Fibroblast of gingiva (primary cell): Measurements from ENCODE around the gene EFNB1.
"Not testable (repeated sequence)": the region's sequence is repeated elsewhere in the genome, so short reads cannot be mapped to it uniquely, and the experiment has no call there.

Experiments
- DNase-seq: peaks from one replicate; pipeline ENCODE4 v3.0.0-alpha.2; 2011; ENCODE audit warnings: low read depth

EFNB1 gene

GRCh38 chrX:68828740-68829581 lies at the start of gene EFNB1:
EFNB1 (plus strand) TSS chrX:68829021; CDS start chrX:68829777, 756 bp downstream.
- peak; percentile 96 for DNase-seq

DNA sequence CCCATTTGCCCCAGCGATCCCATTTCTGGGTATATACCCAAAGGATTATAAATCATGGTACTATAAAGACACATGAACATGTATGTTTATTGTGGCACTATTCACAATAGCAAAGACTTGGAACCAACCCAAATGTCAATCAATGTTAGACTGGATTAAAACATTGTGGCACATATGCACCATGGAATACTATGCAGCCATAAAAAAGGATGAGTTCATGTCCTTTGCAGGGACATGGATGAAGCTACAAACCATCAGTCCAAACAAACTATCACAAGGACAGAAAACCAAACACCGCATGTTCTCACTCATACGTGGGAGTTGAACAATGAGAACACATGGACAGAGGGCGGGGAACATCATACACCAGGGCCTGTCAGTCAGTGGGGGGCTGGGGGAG lies 47.5 kb upstream of the EFNB1 start:
- not testable (repeated sequence) for DNase-seq

DNA sequence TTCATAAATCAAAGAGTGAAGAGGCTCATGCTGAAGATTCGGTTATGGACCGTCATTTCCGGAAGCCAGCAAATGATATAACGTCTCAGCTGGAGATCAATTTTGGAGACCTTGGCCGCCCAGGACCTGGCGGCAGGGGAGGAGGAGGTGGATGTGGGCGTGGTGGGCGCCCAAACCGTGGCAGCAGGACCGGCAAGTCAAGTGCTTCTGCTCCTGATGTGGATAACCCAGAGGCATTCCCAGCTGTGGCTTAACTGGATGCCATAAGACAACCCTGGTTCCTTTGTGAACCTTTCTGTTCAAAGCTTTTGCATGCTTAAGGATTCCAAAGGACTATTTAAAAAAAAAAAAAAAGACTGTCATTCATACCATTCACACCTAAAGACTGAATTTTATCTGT lies 44.0 kb upstream of the EFNB1 start:
- no peak for DNase-seq

GRCh38 chrX:68786581-68786980 lies 42.2 kb upstream of the EFNB1 start:
- DNase-seq: not testable (repeated sequence)

- DNase-seq: no peak
Measured at GRCh38 chrX:68789966-68790365, 38.9 kb upstream of the EFNB1 start.

DNA sequence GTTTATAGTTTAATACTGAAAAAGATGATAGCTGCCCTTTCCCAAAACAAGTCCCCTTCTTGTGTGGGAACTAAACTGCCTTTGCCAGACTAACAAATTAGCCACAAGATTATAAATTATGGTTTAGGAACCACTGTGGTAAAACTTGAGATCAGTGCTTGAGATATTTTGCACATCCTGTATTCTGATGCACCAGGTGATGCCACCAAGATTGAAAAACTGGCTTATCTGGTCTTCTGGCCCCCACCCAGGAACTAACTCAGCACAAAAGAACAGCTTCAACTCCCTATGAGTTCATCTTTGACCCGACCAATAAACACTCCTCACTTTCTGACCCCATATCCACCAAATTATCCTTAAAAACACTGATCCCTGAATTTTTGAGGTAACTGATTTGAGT lies 36.7 kb upstream of the EFNB1 start:
- no peak for DNase-seq

DNA sequence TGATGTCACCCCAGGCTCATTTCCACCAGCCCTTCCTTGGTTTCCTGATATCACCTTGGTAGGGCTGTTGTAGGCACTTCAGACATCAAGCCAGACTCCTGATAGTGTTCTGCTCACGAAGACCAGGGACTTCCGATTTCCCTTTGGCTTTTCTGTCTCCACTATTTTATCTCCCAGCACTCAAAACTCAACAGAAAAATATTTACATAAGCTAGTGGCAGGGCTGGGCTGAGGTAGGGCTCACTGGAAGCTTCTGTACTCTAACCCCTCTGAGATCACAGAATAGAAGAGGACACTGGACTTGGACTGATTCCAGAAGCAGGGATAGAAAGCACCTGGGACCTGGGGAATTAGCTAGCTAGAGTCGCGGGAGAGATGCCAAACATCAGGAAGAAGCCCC lies 34.4 kb upstream of the EFNB1 start:
- DNase-seq: no peak

- DNase-seq: no peak
Measured at GRCh38 chrX:68795741-68796140, 33.1 kb upstream of the EFNB1 start.

DNA sequence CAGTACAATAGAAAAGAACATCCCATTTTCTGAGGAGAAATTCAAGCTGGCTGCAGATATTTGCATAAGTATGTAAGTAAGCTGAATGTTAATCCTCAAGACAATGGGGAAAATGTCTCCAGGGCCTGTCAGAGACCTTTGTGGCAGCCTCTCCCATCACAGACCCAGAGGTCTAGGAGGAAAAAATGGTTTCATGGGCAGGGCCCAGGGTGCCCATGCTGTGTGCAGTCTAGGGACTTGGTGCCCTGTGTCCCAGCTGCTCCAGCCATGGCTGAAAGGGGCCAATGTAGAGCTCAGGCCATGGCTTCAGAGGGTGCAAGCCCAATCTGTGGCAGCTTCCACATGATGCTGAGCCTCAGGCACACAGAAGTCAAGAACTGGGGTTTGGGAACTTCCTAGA lies 30.4 kb upstream of the EFNB1 start:
- not testable (repeated sequence) for DNase-seq

GRCh38 chrX:68801737-68802290 lies 27.0 kb upstream of the EFNB1 start:
- no peak for DNase-seq

GRCh38 chrX:68807818-68808217 lies 21.0 kb upstream of the EFNB1 start:
- no peak for DNase-seq

DNA sequence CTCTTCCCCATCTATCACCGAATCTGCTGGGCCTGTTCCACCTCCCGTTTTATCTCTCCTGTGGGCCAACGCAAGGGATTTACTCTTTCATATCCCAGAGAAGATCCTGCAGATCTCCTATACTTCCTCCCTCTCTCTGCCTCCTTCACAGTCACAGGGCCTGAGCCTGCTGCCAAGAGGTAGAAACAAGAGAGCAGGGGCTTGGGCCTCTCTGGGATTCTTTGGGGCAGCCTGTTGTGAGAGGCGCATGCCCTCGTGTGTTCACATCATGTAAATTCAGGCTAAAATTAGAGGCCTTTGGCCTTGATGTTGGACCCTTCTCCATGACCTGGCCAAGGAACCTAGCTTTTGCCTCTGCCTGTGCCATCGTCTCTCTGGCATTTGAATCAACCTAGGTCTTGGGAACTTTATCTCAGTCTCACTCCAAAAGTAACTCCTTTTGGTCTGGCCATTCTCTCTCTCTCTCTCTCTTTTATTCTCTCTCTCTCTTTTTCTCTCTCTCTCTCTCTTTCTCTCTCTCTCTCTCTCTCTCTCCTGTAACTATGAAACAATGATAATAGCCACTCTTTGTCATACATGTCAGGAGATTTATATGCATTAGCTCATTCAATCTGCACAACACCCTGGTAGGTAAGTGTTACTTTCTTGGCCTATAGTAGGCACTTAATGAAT lies 20.0 kb upstream of the EFNB1 start:
- DNase-seq: peak; percentile 17

GRCh38 chrX:68820476-68821110 lies 8.2 kb upstream of the EFNB1 start:
- DNase-seq: no peak

DNA sequence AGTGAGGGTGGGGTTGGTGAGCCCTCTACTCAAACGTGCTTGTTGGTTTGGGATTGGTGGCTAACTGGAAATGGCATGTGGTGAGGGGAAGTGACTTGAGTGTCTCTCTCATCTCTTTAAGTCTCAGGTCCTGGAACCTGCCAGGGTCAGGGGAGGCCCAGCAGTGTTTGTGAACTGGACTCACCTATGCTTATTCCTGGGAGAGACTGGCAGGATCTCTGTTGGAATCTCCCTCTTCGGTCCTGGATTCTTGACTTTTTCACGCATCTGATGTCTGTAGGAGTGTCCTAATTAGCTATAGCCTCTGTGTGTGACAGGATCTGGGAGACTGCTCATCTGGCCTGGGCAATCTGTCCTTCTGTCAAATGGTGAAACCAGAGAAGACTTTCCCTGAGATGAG lies 7.2 kb upstream of the EFNB1 start:
- no peak for DNase-seq

- DNase-seq: peak; percentile 26
Measured at GRCh38 chrX:68822641-68823410, 6.0 kb upstream of the EFNB1 start.

GRCh38 chrX:68823413-68824151 lies 5.2 kb upstream of the EFNB1 start:
- DNase-seq: no peak

DNA sequence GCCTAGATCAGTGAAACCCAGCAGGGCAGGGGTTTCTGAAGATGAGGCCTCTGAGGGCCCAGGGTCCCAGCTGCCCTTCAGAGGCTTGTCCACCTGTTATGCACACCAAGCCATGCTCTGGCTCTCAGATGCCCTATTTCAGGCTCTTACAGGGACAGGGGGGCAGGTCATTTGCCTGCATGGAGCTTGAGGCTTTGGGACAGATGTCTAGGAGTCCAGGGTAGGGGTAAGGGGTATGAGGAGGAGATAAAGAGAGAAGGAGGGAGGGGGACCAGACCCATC lies 4.7 kb upstream of the EFNB1 start:
- DNase-seq: no peak

DNA sequence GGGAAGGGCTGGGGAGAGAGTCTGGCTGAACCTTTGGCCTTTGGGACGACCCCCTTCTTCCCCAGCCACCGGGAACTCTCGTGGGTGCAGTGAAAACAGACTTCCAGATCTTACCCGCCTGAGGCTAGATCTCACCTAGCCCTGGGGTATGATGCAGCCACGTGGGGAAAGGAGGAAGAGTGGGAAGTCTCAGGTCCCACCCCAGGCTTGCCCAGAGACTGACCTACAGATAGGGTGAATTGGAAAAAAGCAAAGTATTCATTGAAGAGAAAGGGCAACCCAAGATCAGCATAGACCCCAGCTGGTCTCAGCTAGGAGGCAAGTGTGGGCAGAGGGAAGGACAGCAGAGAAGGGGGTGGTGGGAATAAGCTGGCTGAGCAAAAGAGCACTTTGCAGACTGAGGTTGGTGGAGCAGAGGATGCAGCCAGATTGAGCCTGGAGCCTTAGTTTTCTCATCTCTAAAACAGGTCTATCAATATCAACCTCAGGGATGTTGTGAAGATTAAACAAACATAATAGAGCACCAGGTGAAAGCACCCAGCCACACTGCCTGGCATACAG lies 4.2 kb upstream of the EFNB1 start:
- DNase-seq: no peak

GRCh38 chrX:68826113-68826980 lies 2.5 kb upstream of the EFNB1 start:
- no peak for DNase-seq

GRCh38 chrX:68827256-68827655 lies 1.6 kb upstream of the EFNB1 start:
- DNase-seq: no peak
